Neutrophil (primary cell): ENCODE measurements around the gene ACP2.

Experiments used
- H3K27ac ChIP-seq: fragments of 200-600 bp; sonication (generic); 2 replicates; pipeline ENCODE4 v1.5.1; 2016; ENCODE audit warnings: mild to moderate bottlenecking, moderate library complexity
- H3K27me3 ChIP-seq: fragments of 200-600 bp; sonication (generic); 2 replicates; pipeline ENCODE4 v1.6.0; 2016; ENCODE audit warnings: mild to moderate bottlenecking
- H3K36me3 ChIP-seq: fragments of 200-600 bp; sonication (generic); 2 replicates; pipeline ENCODE4 v1.5.1; 2017
- H3K4me1 ChIP-seq, 2 experiments: fragments of 200-600 bp in 1 of 2; sonication (generic) in 1 of 2; 1 replicate in 1 of 2; 2 replicates in 1 of 2; pipeline versions ENCODE4 v1.5.1 to v1.6.1; 2013 to 2016; ENCODE audit warnings: low read depth in 1 of 2, low read length in 1 of 2, mild to moderate bottlenecking in 1 of 2, moderate library complexity in 1 of 2; ENCODE audit not compliant: control insufficient read depth in 1 of 2, insufficient read depth in 1 of 2
- H3K4me3 ChIP-seq, 2 experiments: fragments of 200-600 bp in 1 of 2; sonication (generic) in 1 of 2; 1 replicate in 1 of 2; 2 replicates in 1 of 2; pipeline ENCODE4 v1.5.1; 2013 to 2016; ENCODE audit warnings: low read depth in 1 of 2, low read length in 1 of 2, mild to moderate bottlenecking in 1 of 2, moderate library complexity in 1 of 2
- H3K9me3 ChIP-seq: fragments of 200-600 bp; sonication (generic); 2 replicates; pipeline ENCODE4 v1.5.1; 2016
- CTCF ChIP-seq: fragments of 200-600 bp; sonication (generic); IDR thresholded peaks from 2 replicates; pipeline ENCODE4 v1.5.1; 2016; ENCODE audit warnings: antibody characterized with exemption

Gene ACP2

GRCh38 chr11:47268448-47269001, 19.9 kb upstream of the ACP2 start:
- Histone ChIP-seq H3K36me3 (no peaks in the 10 kb centered on the region), H3K27me3 (no peaks in the 10 kb centered on the region), H3K27ac (peak overlapping the region; percentile 92), H3K9me3 (no peaks in the 10 kb centered on the region), H3K4me3 (peak overlapping the region; percentile 90 to 97), H3K4me1 (peaks cover 26 to 31% of the 10 kb centered on the region in 2 experiments)
- no peak for TF ChIP-seq CTCF

GRCh38 chr11:47267876-47268275, 19.3 kb upstream of the ACP2 start:
- Histone ChIP-seq H3K9me3 (no peaks in the 10 kb centered on the region), H3K27me3 (no peaks in the 10 kb centered on the region), H3K27ac (peak overlapping the region; percentile 92), H3K4me1 (peaks cover 26 to 31% of the 10 kb centered on the region in 2 experiments), H3K4me3 (no peak overlapping the region), H3K36me3 (no peaks in the 10 kb centered on the region)
- TF ChIP-seq CTCF = no peak

- no peaks in the 10 kb centered on the region for H3K9me3 ChIP-seq
- no peak overlapping the region for H3K27ac ChIP-seq
- no peak overlapping the region for H3K4me3 ChIP-seq
- H3K4me1 ChIP-seq = peaks cover 15 to 17% of the 10 kb centered on the region in 2 experiments
- H3K36me3 ChIP-seq = no peaks in the 10 kb centered on the region
- H3K27me3 ChIP-seq = no peaks in the 10 kb centered on the region
- TF ChIP-seq CTCF = no peak
Observed at GRCh38 chr11:47264521-47264920, 15.9 kb upstream of the ACP2 start.

GRCh38 chr11:47264119-47264518, 15.5 kb upstream of the ACP2 start:
- Histone ChIP-seq H3K4me3 (no peak overlapping the region), H3K4me1 (peaks cover 11 to 15% of the 10 kb centered on the region in 2 experiments), H3K36me3 (no peaks in the 10 kb centered on the region), H3K9me3 (no peaks in the 10 kb centered on the region), H3K27ac (no peak overlapping the region), H3K27me3 (no peaks in the 10 kb centered on the region)
- no peak for TF ChIP-seq CTCF

GRCh38 chr11:47261291-47261800, 12.7 kb upstream of the ACP2 start:
- H3K36me3 ChIP-seq = no peaks in the 10 kb centered on the region
- TF ChIP-seq CTCF = no peak
- no peak overlapping the region for H3K4me3 ChIP-seq
- H3K4me1 ChIP-seq = peaks cover 0 to 11% of the 10 kb centered on the region in 2 experiments
- no peaks in the 10 kb centered on the region for H3K9me3 ChIP-seq
- no peak overlapping the region for H3K27ac ChIP-seq
- no peaks in the 10 kb centered on the region for H3K27me3 ChIP-seq
